ENCODE data around the gene FOXN3.

DNA sequence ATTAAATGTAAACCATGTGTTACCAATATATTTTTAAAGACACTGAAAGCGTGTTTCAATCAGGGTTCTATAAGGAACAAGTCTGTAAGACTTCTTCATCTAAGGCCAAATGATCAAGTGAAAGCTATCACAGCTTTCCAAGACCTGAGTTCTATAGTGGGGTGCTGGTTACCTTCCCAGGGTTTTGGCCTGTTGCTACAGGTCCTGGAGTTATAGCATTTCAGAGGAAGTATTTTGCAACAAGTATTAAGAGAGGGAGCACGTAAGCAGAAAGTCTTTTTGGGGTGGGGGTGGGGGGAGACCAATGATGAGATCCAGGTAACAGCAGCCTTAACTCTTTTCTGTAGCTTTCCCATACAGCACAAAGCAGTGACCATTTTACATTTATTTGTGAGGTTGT, 43.8 kb downstream of the FOXN3 start:
- TF ChIP-seq ZNF274 (IDR thresholded peaks at IDR 0.05; ENCODE audit: low read depth, low read length), result no peak
- TF ChIP-seq YY1 (IDR thresholded peaks at IDR 0.05; ENCODE audit: insufficient read depth, insufficient read length), result no peak
- TF ChIP-seq SUZ12 (IDR thresholded peaks at IDR 0.05; ENCODE audit: extremely low read depth, insufficient read depth, insufficient read length), result no peak

All from NT2/D1 (cell line).